OCI-LY7 (cell line): ENCODE results near the gene PRKCA. TPM values are rescaled to one million over a fixed set of nuclear protein-coding genes. Genes with fewer than 3 reads are reported as not detected.

Experiments
- BruUV-seq: library from RNA; stranded (reverse); fragments of 400-500 nt; replicated peaks from 2 replicates; lab custom pipeline; 2021; lab: Mats Ljungman, UMichigan
- CTCF ChIA-PET: fragments of 300-600 bp; sonication (Branson Sonifier 250); formaldehyde crosslinking; loops from one replicate; lab custom pipeline; 2022; ENCODE audit warnings: antibody characterized with exemption; ENCODE audit not compliant: unreplicated experiment; lab: Charles Lee
- POLR2A ChIA-PET: fragments of 300-600 bp; sonication (Branson Sonifier 250); formaldehyde crosslinking; loops from one replicate; lab custom pipeline; 2022; ENCODE audit warnings: antibody characterized with exemption; lab: Charles Lee
- DNase-seq: peaks from one replicate; pipeline ENCODE4 v3.0.0-alpha.2; 2015; ENCODE audit warnings: low spot score
- H2AFZ ChIP-seq: fragments of 200-600 bp; sonication (generic), shearing (Covaris generic); 2 replicates; pipeline ENCODE4 v1.6.1; 2014; ENCODE audit warnings: mild to moderate bottlenecking, antibody characterized with exemption, low read length, moderate library complexity
- H3K27ac ChIP-seq: fragments of 200-600 bp; sonication (generic); 2 replicates; pipeline ENCODE4 v1.5.1; 2014; ENCODE audit warnings: mixed run types, low read depth, mild to moderate bottlenecking, moderate library complexity, low read length, inconsistent platforms; ENCODE audit not compliant: poor library complexity, severe bottlenecking
- H3K36me3 ChIP-seq: fragments of 200-600 bp; sonication (generic); 2 replicates; pipeline ENCODE4 v1.6.1; 2014; ENCODE audit warnings: mild to moderate bottlenecking, antibody characterized with exemption, low read length, moderate library complexity, mixed read lengths; ENCODE audit not compliant: insufficient read depth
- H3K4me1 ChIP-seq: fragments of 200-600 bp; sonication (generic); 2 replicates; pipeline ENCODE4 v1.5.1; 2014; ENCODE audit warnings: mild to moderate bottlenecking, low read length; ENCODE audit not compliant: insufficient read depth, poor library complexity, severe bottlenecking
- H3K4me2 ChIP-seq: fragments of 200-600 bp; sonication (generic); 2 replicates; pipeline ENCODE4 v1.6.1; 2014; ENCODE audit warnings: mild to moderate bottlenecking, low read length
- H3K4me3 ChIP-seq: fragments of 200-600 bp; sonication (generic); 2 replicates; pipeline ENCODE4 v1.5.1; 2014; ENCODE audit warnings: mild to moderate bottlenecking, low read depth, low read length; ENCODE audit not compliant: poor library complexity, severe bottlenecking
- H3K79me2 ChIP-seq: fragments of 200-600 bp; sonication (generic); 2 replicates; pipeline ENCODE4 v1.6.1; 2016; ENCODE audit warnings: low read depth, mild to moderate bottlenecking, low read length, moderate library complexity, mixed read lengths; ENCODE audit not compliant: insufficient read depth
- H3K9me2 ChIP-seq: fragments of 200-600 bp; sonication (generic); 2 replicates; pipeline ENCODE4 v1.6.1; 2016; ENCODE audit warnings: mild to moderate bottlenecking, low read length, mixed read lengths; ENCODE audit not compliant: insufficient read depth
- H3K9me3 ChIP-seq: fragments of 200-600 bp; sonication (generic); 2 replicates; pipeline ENCODE4 v1.6.1; 2014; ENCODE audit warnings: mild to moderate bottlenecking, mixed run types, low read length, mixed read lengths
- H4K20me1 ChIP-seq: fragments of 200-600 bp; sonication (generic); 2 replicates; pipeline ENCODE4 v1.6.1; 2014; ENCODE audit warnings: mild to moderate bottlenecking, antibody characterized with exemption, low read length, moderate library complexity, mixed read lengths; ENCODE audit not compliant: insufficient read depth
- CTCF ChIP-seq: fragments of 200-600 bp; sonication (generic); conservative IDR thresholded peaks from 2 replicates; pipeline ENCODE4 v1.5.1; 2014; ENCODE audit warnings: mild to moderate bottlenecking, antibody characterized with exemption, low read length, moderate library complexity, mixed read lengths
- EZH2phosphoT487 ChIP-seq: fragments of 200-600 bp; sonication (generic); IDR thresholded peaks from 2 replicates; pipeline ENCODE4 v1.6.1; 2018; ENCODE audit warnings: low read depth, borderline replicate concordance, mild to moderate bottlenecking, mixed run types, antibody characterized with exemption, low read length, moderate library complexity, mixed read lengths
- intact Hi-C: fragments of 100-400 bp; cut with micrococcal nuclease; formaldehyde crosslinking; loops from one replicate; pipeline ENCODE4 v1.10.0; 2022; ENCODE audit not compliant: unreplicated experiment
- total RNA-seq, 2 experiments: library from RNA; depleted of rRNA in 1 of 2; stranded (reverse); fragments of >200 nt in 1 of 2; shearing (Covaris generic) in 1 of 2; gene quantifications; 2 replicates each; pipeline ENCODE4 v1.2.3, GENCODE V29; 2014 to 2022

The PRKCA gene
- total RNA-seq, 2 experiments from 2014 or later: 6.6 to 32.1 TPM

DNA sequence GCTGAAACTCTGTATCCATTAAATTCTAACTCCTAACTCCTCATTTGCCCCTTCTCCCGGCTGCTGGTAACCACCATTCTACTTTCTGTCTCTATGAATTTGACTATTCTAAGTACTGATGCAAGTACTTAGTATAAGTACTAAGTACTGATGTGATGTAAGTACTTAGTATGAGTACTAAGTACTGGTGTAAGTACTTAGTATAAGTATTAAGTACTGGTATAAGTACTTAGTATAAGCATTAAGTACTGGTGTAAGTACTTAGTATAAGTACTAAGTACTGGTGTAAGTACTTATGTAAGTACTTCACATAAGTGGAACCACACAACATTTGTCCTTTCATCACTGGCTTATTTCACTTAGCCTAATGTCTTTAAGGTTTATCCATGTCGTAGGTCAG, 32.3 kb upstream of the PRKCA start:
- H2AFZ ChIP-seq: no peak overlapping the region
- H3K27ac ChIP-seq: no peak overlapping the region
- no TSS peak for BruUV-seq
- H3K4me1 ChIP-seq: no peaks in the 10 kb centered on the region
- H3K4me2 ChIP-seq: no peak overlapping the region
- ChIA-PET CTCF (no interaction called here), POLR2A (no interaction called here)
- no peaks in the 10 kb centered on the region for H3K36me3 ChIP-seq
- H3K4me3 ChIP-seq: no peak overlapping the region
- TF ChIP-seq EZH2phosphoT487 (no peak), CTCF (no peak)
- DNase-seq: no peak
- no peaks in the 10 kb centered on the region for H3K9me2 ChIP-seq
- intact Hi-C loops: no loop called here
- no peaks in the 10 kb centered on the region for H4K20me1 ChIP-seq
- H3K79me2 ChIP-seq: no peaks in the 10 kb centered on the region
- H3K9me3 ChIP-seq: 0 out of 2 replicates have a peak, but pooled peaks cover 3% of the 10 kb centered on the region

DNA sequence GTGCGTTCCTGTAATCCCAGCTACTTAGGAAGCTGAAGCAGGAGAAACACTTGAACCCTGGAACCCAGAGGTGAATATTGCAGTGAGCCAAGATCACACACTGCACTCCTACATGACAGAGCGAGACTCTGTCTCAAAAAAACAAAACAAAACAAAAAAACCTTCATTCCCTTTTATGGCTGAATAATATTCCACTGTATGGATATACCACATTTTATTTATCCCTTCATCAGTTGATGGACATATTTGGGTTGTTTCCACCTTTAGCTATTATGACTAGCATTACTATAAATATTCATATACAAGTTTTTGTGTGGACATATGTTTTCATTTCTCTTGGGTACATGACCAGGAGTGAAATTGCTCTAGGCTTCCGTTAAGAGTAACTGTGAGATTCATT, 30.9 kb upstream of the PRKCA start:
- Histone ChIP-seq H3K36me3 (no peaks in the 10 kb centered on the region), H3K9me3 (no peaks in the 10 kb centered on the region), H3K9me2 (no peaks in the 10 kb centered on the region), H3K4me2 (no peak overlapping the region), H2AFZ (no peak overlapping the region), H3K4me1 (no peaks in the 10 kb centered on the region), H3K79me2 (no peaks in the 10 kb centered on the region), H4K20me1 (no peaks in the 10 kb centered on the region), H3K27ac (no peak overlapping the region), H3K4me3 (no peak overlapping the region)
- intact Hi-C loops: no loop called here
- TF ChIP-seq CTCF (no peak), EZH2phosphoT487 (no peak)
- ChIA-PET CTCF (no interaction called here), POLR2A (interaction anchor here (0.6 kb wide), 1 partner anchor 11 kb away, joined by 3 read pairs; no protein-coding TSS in a partner anchor)
- no peak for DNase-seq
- no TSS peak for BruUV-seq

- no TSS peak for BruUV-seq
- no peaks in the 10 kb centered on the region for H4K20me1 ChIP-seq
- no peaks in the 10 kb centered on the region for H3K36me3 ChIP-seq
- H3K4me1 ChIP-seq: no peaks in the 10 kb centered on the region
- ChIA-PET CTCF (no interaction called here), POLR2A (interaction anchor here (1.1 kb wide), 1 partner anchor 15 kb away, joined by 4 read pairs; no protein-coding TSS in a partner anchor)
- no peaks in the 10 kb centered on the region for H3K9me2 ChIP-seq
- H3K9me3 ChIP-seq: no peaks in the 10 kb centered on the region
- H3K4me2 ChIP-seq: no peak overlapping the region
- H3K27ac ChIP-seq: no peak overlapping the region
- no peaks in the 10 kb centered on the region for H3K79me2 ChIP-seq
- H3K4me3 ChIP-seq: no peak overlapping the region
- no peak overlapping the region for H2AFZ ChIP-seq
- TF ChIP-seq CTCF: no peak
- no peak for TF ChIP-seq EZH2phosphoT487
- intact Hi-C loops: no loop called here
- DNase-seq: no peak
These were observed 29.4 kb upstream of the PRKCA start for GRCh38 chr17:66272811-66273585.
